ENCODE results near the gene PJA1.

PJA1 gene

GRCh38 chrX:69116077-69116476 lies 49.2 kb downstream of the PJA1 start:
- in situ Hi-C loops (cut with MboI; ENCODE audit: low sequenced_read_pairs): no loop called here

- in situ Hi-C loops (cut with MboI; ENCODE audit: low sequenced_read_pairs): no loop called here
Observed at GRCh38 chrX:69113723-69114122, 51.5 kb downstream of the PJA1 start.

All from hTERT RPE-1 (cell line).